H9 (cell line): ENCODE data around the gene PCNX2. TPM values are rescaled to one million over a fixed set of nuclear protein-coding genes. Genes with fewer than 3 reads are reported as not detected.

Experiments
- DNase-seq: peaks from one replicate; pipeline ENCODE4 v3.0.0-alpha.2; 2017
- H2AFZ ChIP-seq: one replicate; pipeline ENCODE4 v1.6.1; 2013; ENCODE audit warnings: mild to moderate bottlenecking, low read length, control low read depth, moderate library complexity
- H2AK5ac ChIP-seq: 2 replicates; pipeline ENCODE4 v1.6.1; 2013; ENCODE audit warnings: low read length, control low read depth, mixed read lengths; ENCODE audit not compliant: insufficient read length
- H2BK120ac ChIP-seq: one replicate; pipeline ENCODE4 v1.6.1; 2013; ENCODE audit warnings: low read depth, mild to moderate bottlenecking, low read length, control low read depth, inconsistent platforms; ENCODE audit not compliant: poor library complexity, severe bottlenecking
- H2BK12ac ChIP-seq: 2 replicates; pipeline ENCODE4 v1.6.1; 2013; ENCODE audit warnings: low read length, control low read depth, mixed read lengths, low read depth; ENCODE audit not compliant: insufficient read length
- H2BK15ac ChIP-seq: 2 replicates; pipeline ENCODE4 v1.6.1; 2013; ENCODE audit warnings: low read depth, low read length, control low read depth
- H2BK20ac ChIP-seq: one replicate; pipeline ENCODE4 v1.6.1; 2013; ENCODE audit warnings: low read depth, mild to moderate bottlenecking, low read length, control low read depth, inconsistent platforms; ENCODE audit not compliant: poor library complexity, severe bottlenecking
- H2BK5ac ChIP-seq: 2 replicates; pipeline ENCODE4 v1.6.1; 2013; ENCODE audit warnings: low read length, control low read depth, mixed read lengths; ENCODE audit not compliant: insufficient read length
- H3K14ac ChIP-seq: 2 replicates; pipeline ENCODE4 v1.6.1; 2013; ENCODE audit warnings: low read length, control low read depth; ENCODE audit not compliant: insufficient read depth
- H3K18ac ChIP-seq: 2 replicates; pipeline ENCODE4 v1.6.1; 2013; ENCODE audit warnings: low read depth, mild to moderate bottlenecking, mixed read lengths, low read length, control low read depth; ENCODE audit not compliant: insufficient read length
- H3K23ac ChIP-seq: 2 replicates; pipeline ENCODE4 v1.6.1; 2013; ENCODE audit warnings: low read length, control low read depth, mixed read lengths, low read depth; ENCODE audit not compliant: insufficient read length
- H3K23me2 ChIP-seq: 2 replicates; pipeline ENCODE4 v1.6.1; 2013; ENCODE audit warnings: low read depth, mild to moderate bottlenecking, mixed read lengths, low read length, control low read depth; ENCODE audit not compliant: insufficient read length, poor library complexity, severe bottlenecking
- H3K27ac ChIP-seq: 2 replicates; pipeline ENCODE4 v1.5.1; 2013; ENCODE audit warnings: low read length, control low read depth, mixed read lengths, low read depth; ENCODE audit not compliant: insufficient read length
- H3K27me3 ChIP-seq: 2 replicates; pipeline ENCODE4 v1.6.1; 2013; ENCODE audit warnings: low read length, control low read depth, inconsistent platforms; ENCODE audit not compliant: insufficient read depth
- H3K4ac ChIP-seq: 2 replicates; pipeline ENCODE4 v1.6.1; 2013; ENCODE audit warnings: low read depth, mild to moderate bottlenecking, control low read depth, inconsistent platforms, low read length, moderate library complexity
- H3K4me1 ChIP-seq: 2 replicates; pipeline ENCODE4 v1.6.1; 2013; ENCODE audit warnings: low read length, control low read depth, inconsistent platforms; ENCODE audit not compliant: insufficient read depth
- H3K4me2 ChIP-seq: 2 replicates; pipeline ENCODE4 v1.6.1; 2013; ENCODE audit warnings: low read length, control low read depth, mixed read lengths; ENCODE audit not compliant: insufficient read length, insufficient read depth
- H3K56ac ChIP-seq: 2 replicates; pipeline ENCODE4 v1.6.1; 2013; ENCODE audit warnings: low read depth, mild to moderate bottlenecking, mixed read lengths, low read length, control low read depth; ENCODE audit not compliant: insufficient read length
- H3K79me1 ChIP-seq: 2 replicates; pipeline ENCODE4 v1.6.1; 2013; ENCODE audit warnings: low read depth, mild to moderate bottlenecking, moderate library complexity, low read length, control low read depth, inconsistent platforms; ENCODE audit not compliant: insufficient read depth, poor library complexity, severe bottlenecking
- H3K79me2 ChIP-seq: 2 replicates; pipeline ENCODE4 v1.6.1; 2013; ENCODE audit warnings: low read length, control low read depth, inconsistent platforms; ENCODE audit not compliant: insufficient read depth
- H3K9ac ChIP-seq: 2 replicates; pipeline ENCODE4 v1.6.1; 2013; ENCODE audit warnings: low read length, control low read depth, mixed read lengths; ENCODE audit not compliant: insufficient read length; ENCODE audit errors: extremely low read depth
- H3K9me3 ChIP-seq: one replicate; pipeline ENCODE4 v1.6.1; 2013; ENCODE audit warnings: low read depth, low read length, inconsistent platforms; ENCODE audit not compliant: control insufficient read depth
- H3T11ph ChIP-seq: one replicate; pipeline ENCODE4 v1.6.1; 2013; ENCODE audit warnings: mild to moderate bottlenecking, low read length, control low read depth, inconsistent platforms
- H4K20me1 ChIP-seq: one replicate; pipeline ENCODE4 v1.6.1; 2013; ENCODE audit not compliant: control insufficient read depth, insufficient read length, insufficient read depth
- H4K5ac ChIP-seq: 2 replicates; pipeline ENCODE4 v1.6.1; 2013; ENCODE audit warnings: low read depth, mild to moderate bottlenecking, mixed read lengths, low read length, control low read depth; ENCODE audit not compliant: insufficient read length
- H4K8ac ChIP-seq: replicated peaks from 2 replicates; pipeline ENCODE4 v1.6.1; 2013; ENCODE audit warnings: low read length, control low read depth, mixed read lengths, low read depth; ENCODE audit not compliant: insufficient read length
- H4K91ac ChIP-seq: 2 replicates; pipeline ENCODE4 v1.6.1; 2013; ENCODE audit warnings: low read depth, mild to moderate bottlenecking, moderate library complexity, mixed read lengths, low read length, control low read depth; ENCODE audit not compliant: insufficient read length
- H3K27ac Mint-ChIP-seq, 3 experiments: 2 replicates in 2 of 3; 3 replicates in 1 of 3; pipeline ENCODE4 v1.8.0; 2020 to 2021; ENCODE audit warnings: mixed read lengths in 3 of 3, mild to moderate bottlenecking in 1 of 3, moderate library complexity in 1 of 3
- H3K27me3 Mint-ChIP-seq: 2 replicates; pipeline ENCODE4 v1.8.0; 2021; ENCODE audit warnings: low read depth, mild to moderate bottlenecking, moderate library complexity, mixed read lengths
- H3K36me3 Mint-ChIP-seq, 3 experiments: 2 replicates in 2 of 3; 3 replicates in 1 of 3; pipeline ENCODE4 v1.8.0; 2020 to 2021; ENCODE audit warnings: low read depth in 3 of 3, mixed read lengths in 3 of 3; ENCODE audit not compliant: insufficient read depth in 1 of 3
- H3K4me1 Mint-ChIP-seq, 2 experiments: 2 replicates each; pipeline ENCODE4 v1.8.0; 2020; ENCODE audit warnings: mixed read lengths in 2 of 2
- H3K4me3 Mint-ChIP-seq, 2 experiments: 2 replicates in 1 of 2; 3 replicates in 1 of 2; pipeline ENCODE4 v1.8.0; 2020 to 2021; ENCODE audit warnings: mild to moderate bottlenecking in 2 of 2, mixed read lengths in 2 of 2, moderate library complexity in 1 of 2
- H3K9me3 Mint-ChIP-seq, 2 experiments: 2 replicates in 1 of 2; 3 replicates in 1 of 2; pipeline ENCODE4 v1.8.0; 2020; ENCODE audit warnings: mild to moderate bottlenecking in 2 of 2, mixed read lengths in 2 of 2, moderate library complexity in 1 of 2
- WGBS: extraction: QIAGEN DNeasy Blood & Tissue Kit; methylation state at CpG from one replicate; pipeline ENCODE4 v1.1.7; 2013; ENCODE audit warnings: missing lambda C conversion rate, low lambda C conversion rate, mixed read lengths; ENCODE audit not compliant: insufficient read length; ENCODE audit errors: extremely low coverage; 5-methylcytosine and 5-hydroxymethylcytosine counted together
- total RNA-seq: library from RNA; stranded (reverse); gene quantifications from 2 replicates; pipeline ENCODE4 v1.2.1, GENCODE V29; 2021
- TF ChIP-seq, protein P1 (sequence below): fragments of 200-600 bp; sonication (generic); conservative IDR thresholded peaks from 3 replicates; pipeline ENCODE4 v1.8.0; 2021; ENCODE audit warnings: antibody characterized with exemption, mild to moderate bottlenecking

Gene PCNX2
- total RNA-seq, 1 experiment from 2014 or later: 45.1 TPM

DNA sequence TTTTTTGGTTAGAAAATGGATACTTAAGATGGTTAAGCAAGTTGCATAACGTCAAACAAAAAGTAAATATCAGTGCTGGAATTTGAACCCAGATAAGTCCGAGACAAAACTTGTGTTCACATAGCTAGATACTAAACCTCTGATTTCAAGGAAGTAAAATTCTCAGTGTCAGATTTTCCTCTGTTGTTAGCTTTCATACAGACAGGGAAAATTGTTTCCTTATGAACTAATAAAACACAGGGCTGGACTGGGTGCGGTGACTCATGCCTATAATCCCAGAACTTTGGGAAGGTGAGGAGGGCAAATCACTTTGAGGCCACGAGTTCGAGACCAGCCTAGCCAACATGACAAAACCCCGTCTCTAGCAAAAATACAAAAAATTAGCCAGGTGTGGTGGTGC is 51.3 kb downstream of the PCNX2 start:
- H4K91ac ChIP-seq: no peak overlapping the region
- H3K9ac ChIP-seq: no peak overlapping the region
- no peak overlapping the region for H3K27ac ChIP-seq
- H3K4ac ChIP-seq: no peak overlapping the region
- H2BK20ac ChIP-seq: no peak overlapping the region
- no peak overlapping the region for H3K56ac ChIP-seq
- Mint-ChIP-seq H3K27ac (no peak overlapping the region; a peak in 1 of 7 replicates), H3K9me3 (no peaks in the 10 kb centered on the region), H3K36me3 (peaks cover 23 to 52% (median 28%) of the 10 kb centered on the region in 3 experiments; a peak in 6 of 7 replicates), H3K4me3 (no peak overlapping the region), H3K27me3 (no peaks in the 10 kb centered on the region), H3K4me1 (peaks cover 3 to 5% of the 10 kb centered on the region in 2 experiments; a peak in 3 of 4 replicates)
- no peak overlapping the region for H2BK15ac ChIP-seq
- H3K14ac ChIP-seq: no peak overlapping the region
- H3K18ac ChIP-seq: no peak overlapping the region
- no peak overlapping the region for H3K23ac ChIP-seq
- TF ChIP-seq, protein P1, sequence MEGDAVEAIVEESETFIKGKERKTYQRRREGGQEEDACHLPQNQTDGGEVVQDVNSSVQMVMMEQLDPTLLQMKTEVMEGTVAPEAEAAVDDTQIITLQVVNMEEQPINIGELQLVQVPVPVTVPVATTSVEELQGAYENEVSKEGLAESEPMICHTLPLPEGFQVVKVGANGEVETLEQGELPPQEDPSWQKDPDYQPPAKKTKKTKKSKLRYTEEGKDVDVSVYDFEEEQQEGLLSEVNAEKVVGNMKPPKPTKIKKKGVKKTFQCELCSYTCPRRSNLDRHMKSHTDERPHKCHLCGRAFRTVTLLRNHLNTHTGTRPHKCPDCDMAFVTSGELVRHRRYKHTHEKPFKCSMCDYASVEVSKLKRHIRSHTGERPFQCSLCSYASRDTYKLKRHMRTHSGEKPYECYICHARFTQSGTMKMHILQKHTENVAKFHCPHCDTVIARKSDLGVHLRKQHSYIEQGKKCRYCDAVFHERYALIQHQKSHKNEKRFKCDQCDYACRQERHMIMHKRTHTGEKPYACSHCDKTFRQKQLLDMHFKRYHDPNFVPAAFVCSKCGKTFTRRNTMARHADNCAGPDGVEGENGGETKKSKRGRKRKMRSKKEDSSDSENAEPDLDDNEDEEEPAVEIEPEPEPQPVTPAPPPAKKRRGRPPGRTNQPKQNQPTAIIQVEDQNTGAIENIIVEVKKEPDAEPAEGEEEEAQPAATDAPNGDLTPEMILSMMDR: no peak
- no peaks in the 10 kb centered on the region for H3K79me1 ChIP-seq
- no peak overlapping the region for H4K5ac ChIP-seq
- WGBS: no CpG with 5 or more reads among the region's 6 CpGs
- no peak overlapping the region for H2AK5ac ChIP-seq
- no peak overlapping the region for H3T11ph ChIP-seq
- H2BK120ac ChIP-seq: no peak overlapping the region
- H3K79me2 ChIP-seq: no peaks in the 10 kb centered on the region
- H2BK5ac ChIP-seq: no peak overlapping the region
- H3K23me2 ChIP-seq: no peaks in the 10 kb centered on the region
- H2BK12ac ChIP-seq: no peak overlapping the region
- DNase-seq: no peak
- H3K4me2 ChIP-seq: no peak overlapping the region
- H3K4me1 ChIP-seq: no peaks in the 10 kb centered on the region
- no peak overlapping the region for H2AFZ ChIP-seq
- H4K8ac ChIP-seq: no peak overlapping the region
- no peaks in the 10 kb centered on the region for H3K9me3 ChIP-seq
- no peaks in the 10 kb centered on the region for H3K27me3 ChIP-seq
- no peaks in the 10 kb centered on the region for H4K20me1 ChIP-seq
